Middle frontal gyrus (tissue), 1 donor: Measurements from ENCODE around the gene FARS2.

Experiments
- DNase-seq: peaks from one replicate; pipeline ENCODE4 v3.0.0-alpha.2; 2015; ENCODE audit warnings: low spot score; ENCODE audit errors: extremely low spot score

Gene FARS2

DNA sequence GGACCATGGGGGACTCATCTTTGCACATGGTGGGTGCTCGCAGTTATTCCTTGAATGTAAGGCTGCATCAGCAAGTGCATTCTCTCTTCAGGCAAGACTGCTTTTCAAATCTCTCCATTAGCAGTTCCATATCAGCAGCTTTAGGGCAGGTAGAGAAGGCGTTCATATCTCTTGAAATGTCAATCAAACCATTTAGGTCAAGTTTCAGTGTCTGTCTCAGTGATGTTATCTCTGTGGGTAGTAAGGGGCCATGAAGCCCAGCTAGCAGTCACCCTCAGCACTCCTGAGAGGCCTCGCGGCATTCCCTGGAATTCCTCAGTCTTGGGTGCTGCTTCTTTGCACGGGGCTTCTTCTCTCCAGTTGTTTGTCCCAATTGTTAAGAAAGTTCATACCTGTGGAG is 24.2 kb downstream of the FARS2 start:
- DNase-seq: no peak

DNA sequence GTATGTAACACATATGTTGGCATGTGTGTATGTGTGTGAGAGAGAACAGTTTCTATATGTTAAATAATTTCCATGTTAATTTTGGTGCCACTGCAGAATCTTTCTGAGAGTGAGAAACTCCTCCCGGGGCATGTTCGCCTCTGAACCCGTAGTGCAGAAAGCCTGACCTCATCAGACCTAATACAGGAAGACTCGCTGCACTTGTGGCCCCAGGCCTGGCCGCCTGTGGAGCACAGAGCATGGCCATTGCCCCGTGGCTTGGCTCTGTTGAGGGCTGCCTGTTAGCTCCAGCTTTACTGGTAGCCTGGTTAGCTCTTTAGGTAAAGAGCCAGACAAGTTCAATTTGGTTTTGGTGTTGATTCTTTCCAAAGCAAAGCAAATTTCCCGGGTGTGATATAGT is 25.5 kb downstream of the FARS2 start:
- DNase-seq: no peak

DNA sequence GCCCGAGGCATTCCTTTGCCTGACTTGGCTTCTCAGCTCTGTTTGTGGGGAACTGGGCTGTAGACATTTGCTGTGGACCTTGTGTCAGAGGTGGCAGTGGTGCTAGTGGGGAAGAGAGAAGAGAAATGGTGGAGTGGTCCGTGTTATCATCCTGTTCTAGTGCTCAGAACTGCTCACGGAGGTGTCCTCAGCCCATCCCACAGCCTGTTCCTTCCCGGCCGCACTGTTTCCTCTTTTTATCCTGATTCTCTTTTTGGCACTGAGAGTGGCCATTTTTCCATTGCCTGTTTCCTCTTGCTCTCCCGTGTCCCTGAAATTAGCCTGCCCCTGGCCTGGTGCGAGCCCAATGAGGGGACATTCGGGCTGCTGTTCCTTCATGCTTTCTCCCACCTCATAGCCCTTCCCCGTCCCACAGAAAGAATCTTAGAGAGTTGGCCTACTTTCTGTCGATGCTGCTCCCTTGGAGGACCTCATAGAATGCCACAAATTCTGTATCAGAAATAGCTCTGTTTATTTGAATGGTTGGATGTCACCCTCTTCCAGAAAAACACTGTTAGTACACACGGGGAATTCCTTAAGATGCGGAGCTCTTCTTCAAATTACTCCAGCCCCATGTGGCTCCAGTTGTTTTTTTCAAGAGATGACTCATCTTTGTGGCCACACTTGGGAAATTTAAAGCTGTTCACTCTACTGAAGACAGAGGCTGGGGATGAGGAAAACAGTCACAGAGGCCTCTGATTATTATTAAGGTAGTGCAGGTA is 26.1 kb downstream of the FARS2 start:
- DNase-seq: no peak

DNA sequence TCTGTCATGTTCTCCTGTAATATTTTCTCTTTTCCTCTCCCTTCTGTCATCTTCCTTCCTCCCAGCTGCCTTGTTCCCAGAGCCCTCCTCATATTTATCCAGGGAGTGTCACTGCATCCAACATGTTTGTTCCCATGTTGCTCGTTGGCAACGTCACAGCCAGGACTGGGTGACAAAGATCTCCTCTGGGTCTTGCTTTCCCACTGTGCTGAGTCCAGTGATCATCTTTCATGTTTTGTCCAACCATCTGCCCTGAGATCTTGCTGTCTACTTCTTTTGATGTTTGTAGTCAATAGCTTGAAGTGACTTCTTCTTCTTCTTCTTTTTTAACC is 26.6 kb downstream of the FARS2 start:
- DNase-seq: no peak

DNA sequence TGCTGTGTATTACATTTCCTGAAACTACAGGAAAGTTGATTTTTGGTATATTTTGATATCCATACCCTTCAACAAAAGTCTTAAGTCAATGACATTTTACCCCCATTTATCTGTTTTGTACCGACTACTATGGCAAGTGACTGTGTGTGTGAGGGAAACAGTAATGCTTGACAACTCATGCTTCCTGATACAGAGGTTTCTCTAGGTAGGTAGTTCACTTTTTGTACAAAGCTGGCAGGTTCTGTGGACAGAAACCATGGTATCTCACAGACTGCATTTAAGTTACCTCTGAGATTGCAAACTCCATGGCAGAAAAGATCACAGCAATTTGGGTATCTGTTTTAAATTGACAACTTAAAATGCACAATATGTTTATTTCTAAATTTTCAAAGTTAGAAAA is 28.8 kb downstream of the FARS2 start:
- DNase-seq: no peak

DNA sequence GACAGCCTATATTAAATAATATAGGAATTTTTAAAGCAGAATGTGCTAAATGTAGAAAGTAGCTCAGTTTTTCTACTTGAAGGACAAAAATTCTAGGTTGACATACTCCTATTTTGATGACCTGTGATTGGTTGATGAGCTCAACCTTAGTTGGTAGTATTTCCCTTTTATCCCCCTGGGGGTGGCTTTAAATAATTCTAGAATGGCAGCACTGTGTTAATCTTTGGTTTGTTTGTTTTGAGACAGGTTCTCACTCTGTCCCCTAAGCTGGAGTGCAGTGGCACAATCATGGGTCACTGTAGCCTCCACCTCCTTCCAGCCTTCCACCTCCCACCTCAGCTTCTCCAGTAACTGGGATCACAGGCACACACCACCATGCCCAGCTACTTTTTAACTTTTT is 29.2 kb downstream of the FARS2 start:
- no peak for DNase-seq

DNA sequence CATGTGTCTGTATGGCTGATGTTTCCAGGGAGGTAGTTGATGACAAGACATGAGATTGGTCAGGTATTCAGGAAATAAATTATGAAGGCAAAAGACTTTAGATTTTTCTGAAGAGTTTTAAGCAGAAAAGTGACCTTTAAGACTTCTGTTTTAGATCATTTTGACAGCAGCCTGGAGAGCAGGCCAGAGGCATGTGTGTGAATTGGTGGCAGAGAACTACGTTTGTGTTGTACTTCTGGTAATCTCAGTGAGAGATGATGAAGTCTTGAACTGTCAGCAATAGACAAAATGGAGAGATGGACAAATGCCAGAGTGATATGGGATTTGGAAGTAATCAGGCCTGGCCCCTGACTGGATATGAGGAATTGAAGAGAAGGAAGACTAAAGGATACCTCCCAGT is 30.8 kb downstream of the FARS2 start:
- DNase-seq: no peak

DNA sequence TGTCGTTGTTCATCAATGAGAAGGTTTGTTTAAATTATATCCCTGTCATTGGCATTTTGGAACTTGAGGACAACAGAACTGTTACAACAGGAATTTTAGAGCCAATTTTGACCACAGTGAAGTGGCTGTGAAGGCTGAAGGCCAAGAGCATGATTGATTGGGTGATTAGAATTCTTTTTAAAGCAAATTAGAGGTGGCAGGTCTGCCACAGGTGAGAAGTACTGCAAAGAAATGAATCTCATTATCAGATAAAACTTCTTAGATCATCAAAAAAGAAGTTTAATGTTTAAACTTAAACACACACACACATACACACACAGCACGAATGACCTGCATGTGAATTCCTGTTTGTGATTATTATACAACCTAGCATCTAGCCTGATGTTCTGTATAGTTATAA is 32.4 kb downstream of the FARS2 start:
- DNase-seq: no peak

DNA sequence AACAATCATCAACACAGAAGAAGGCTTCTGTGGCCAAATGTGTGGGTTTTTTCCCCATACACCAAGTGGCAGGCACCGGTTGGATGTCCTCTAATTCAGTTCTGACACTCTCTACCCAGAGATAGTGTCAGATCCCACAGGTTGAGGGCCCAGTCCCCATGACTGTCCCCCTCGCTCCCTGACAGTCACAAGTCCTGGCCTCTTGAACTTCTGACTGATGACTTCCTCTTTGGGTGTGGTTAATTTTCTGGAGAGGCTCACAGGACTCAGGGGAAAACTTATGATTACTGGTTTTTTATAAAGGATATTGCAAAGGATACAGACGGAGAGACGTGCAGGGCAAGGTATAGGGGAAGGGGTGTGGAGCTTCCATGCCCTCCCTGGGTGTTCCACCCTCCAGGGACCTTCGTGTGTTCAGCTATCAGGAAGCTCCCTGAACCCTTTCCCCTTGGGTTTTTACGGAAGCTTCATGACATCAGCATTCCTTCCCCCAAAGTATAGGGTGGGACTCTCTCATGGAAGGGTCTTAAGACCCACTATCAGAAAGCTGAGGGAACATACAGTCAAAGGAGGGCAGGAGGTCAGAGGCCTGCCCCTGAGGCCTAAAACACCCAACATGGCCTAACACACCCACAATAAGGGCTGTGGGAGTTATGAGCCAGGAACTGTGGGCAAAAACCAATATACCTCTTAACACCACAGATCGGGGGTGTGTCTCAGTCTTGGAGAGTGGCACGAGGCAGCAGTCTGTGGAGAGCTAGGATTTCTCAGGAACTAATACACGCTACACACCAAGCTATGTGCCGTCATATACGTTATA is 33.3 kb downstream of the FARS2 start:
- no peak for DNase-seq

DNA sequence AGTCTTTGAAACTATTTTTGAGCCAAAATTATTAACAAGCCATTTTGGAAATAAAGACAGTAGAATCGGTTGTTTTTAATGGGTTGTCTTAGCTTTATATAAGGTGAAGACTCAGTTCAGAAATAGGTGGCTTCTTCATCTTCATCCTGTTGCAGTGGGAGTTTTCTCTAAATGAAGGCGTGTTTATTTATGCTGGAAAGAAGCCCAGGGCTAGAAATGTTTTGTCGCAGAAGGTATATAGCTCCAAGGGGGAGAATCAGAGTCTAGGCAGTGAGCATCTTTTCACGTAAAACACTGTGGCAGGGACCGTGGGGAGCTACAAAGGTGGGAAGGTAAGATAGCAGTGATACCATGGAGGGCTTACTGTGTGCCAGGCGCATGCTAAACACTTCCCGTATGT is 34.3 kb downstream of the FARS2 start:
- DNase-seq: no peak

DNA sequence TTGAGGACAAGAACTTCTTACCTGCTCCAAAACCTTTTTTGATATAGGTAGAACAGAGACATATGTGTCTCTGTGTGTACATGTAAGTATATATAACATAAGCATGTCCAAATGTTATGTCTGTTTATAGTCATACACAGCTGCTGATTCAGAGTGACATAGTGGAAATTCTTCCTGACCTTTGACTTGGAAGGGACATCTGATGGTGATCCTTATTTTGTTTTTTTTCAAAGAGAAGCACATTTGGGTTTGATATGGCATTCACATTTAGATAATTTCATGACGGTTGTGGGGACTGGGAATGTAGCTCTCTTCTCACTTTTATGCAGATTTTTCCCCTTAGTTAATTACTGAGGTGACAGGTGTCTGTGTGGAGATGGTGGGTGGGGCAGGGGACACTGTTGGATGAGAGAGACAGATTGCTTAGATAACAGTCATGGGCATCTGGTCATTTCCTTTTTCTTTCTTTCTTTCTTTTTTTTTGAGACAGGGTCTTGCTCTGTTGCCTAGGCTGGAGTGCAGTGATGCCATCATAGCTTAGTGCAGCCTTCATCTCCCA is 39.0 kb downstream of the FARS2 start:
- DNase-seq: no peak

DNA sequence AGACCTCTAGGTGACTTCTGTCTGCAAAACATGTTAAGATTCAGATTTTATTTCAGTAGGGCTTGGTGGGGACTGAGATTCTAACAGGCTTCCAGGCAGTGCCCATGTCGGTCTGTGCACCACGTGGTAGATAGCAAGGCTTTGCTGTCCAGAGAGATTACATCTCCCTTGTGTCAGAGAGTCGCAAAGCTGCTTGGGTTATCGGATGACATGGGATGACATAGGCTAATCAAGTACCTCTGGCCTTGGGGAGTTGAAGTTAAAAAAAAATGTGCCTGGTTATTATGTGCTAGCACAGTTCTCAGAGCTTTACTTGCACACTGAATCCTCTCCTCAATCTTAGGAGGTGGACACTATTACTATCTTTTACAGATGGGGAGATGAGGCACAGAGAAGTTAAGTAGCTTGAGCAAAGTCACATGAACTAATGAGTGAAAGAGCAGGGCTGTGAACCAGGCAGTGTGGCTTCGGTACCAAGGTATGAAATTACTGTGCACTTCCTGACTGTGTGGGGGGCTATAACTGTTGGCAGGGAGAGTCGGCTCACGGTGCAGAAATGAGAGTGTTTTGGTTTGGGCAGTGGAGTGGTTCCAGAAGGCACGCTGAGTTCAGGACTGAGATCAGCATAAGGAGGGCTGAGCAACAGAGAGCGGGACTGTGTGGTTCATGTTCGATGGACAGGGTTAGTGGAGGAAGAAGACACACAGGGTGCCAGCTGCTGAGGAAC is 41.1 kb downstream of the FARS2 start:
- DNase-seq: no peak

DNA sequence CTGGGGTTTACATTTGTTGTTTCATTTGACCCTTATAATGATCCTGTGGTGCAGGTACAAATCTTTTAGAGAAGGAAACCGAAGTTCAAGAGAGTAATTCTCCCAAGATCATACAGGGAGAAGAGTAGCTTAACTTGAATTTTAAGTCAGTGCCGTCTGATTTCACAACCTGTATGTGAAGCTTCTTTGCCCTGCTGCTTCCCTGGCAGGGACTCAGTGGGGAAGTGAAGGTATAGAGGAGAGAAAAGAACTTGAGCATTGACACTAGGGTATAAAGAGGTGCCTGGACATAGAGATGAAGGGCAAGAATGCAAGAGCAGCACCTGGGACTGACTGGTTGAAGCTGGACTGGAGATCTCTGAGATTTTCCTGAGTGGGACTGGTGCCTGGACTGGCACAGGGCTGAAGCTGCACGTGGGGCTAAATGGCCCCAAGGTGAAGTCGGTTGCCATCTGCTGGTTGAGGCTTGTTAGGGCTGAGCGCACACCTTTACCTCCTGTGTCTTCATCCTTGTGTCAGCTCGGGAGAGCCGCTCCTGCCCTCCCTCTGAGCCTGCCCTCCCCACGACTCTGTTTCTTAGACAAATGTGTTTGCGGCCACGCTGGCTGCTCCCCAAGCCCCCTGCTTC is 41.8 kb downstream of the FARS2 start:
- no peak for DNase-seq

DNA sequence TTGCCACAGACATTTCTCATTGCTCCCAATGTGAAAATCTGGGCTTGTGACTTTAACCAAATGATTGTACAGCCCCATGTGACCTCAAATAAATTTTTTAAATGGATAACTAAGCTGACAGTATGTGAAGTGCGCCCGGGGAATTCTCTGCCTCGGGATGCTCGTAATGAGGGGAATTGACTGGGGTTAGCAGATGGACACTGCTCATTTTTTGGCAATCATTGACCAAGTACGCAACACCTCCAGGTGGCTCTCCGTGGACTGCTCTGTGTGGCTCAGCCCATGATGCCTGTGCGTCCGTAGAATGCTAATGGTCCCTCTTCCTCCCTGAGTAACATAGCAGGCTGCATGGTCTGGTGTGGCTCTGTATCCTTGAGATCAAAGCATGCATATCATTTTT is 42.4 kb downstream of the FARS2 start:
- no peak for DNase-seq

DNA sequence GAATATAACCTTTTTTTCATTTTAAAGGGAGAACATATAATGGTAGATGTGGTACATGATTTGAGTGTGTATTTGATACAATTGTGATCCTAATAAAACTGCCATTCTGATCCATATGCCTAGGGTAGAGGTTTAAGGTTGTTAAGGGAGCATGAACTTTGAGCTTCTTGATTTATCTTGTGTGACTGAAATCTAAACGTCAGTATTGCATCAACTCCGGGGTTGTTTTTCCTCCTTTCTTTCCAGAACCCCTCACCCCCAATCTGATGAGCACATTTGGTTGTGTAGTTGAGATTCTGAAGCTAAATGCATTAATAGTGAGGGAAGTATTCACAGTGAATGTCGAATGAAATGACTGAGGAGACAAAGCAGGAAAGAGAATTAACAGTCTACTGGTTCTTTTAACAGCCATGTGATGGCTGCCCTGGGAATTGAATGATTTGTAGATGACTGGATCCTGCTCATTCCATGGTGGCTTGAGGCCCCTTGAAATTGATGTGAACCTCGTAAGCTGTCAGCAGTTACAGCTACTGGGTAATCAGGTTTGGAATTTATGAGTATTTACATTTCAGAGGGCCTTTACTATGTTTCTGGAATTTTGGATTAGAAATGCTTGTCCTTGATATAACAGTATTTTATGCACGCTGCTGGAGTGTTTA is 44.8 kb downstream of the FARS2 start:
- DNase-seq: no peak

DNA sequence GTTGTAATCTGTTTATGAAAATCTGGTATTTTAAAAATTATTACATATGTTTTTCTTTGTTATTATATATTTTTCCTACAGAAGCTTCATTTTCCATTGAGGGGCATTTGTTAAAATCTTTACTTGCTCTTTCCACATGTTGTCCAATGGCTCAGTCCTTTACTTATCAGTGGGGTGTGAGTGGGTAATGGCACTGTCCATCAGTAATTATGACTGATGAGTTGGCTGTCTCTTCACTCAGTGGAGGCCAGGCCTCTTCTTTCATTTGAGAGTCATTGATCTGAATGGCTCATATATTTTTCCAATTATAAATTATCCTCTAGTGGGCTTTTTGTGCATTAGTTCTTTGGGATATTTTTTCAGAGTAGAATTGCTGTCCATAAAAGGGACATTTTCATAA is 45.7 kb downstream of the FARS2 start:
- DNase-seq: no peak

DNA sequence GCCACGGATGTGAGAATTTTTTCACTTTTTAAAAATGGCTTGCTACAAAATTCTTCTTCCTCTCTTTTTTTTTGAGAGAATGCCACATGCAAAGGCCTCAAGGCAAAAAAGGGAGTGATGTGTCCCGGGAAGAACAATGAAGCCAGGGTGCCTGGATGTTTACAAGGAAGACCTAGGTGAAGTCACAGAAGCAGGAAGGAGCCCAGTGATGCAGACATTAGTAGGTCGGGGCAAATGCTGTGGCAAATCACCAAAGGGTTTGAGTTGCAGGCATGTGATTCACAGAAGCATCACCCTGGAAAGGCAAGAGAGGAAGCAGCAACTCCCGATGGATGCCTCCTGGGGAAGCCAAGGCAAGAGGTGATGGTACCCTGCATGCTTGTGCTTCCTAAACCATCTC is 46.8 kb downstream of the FARS2 start:
- DNase-seq: no peak

DNA sequence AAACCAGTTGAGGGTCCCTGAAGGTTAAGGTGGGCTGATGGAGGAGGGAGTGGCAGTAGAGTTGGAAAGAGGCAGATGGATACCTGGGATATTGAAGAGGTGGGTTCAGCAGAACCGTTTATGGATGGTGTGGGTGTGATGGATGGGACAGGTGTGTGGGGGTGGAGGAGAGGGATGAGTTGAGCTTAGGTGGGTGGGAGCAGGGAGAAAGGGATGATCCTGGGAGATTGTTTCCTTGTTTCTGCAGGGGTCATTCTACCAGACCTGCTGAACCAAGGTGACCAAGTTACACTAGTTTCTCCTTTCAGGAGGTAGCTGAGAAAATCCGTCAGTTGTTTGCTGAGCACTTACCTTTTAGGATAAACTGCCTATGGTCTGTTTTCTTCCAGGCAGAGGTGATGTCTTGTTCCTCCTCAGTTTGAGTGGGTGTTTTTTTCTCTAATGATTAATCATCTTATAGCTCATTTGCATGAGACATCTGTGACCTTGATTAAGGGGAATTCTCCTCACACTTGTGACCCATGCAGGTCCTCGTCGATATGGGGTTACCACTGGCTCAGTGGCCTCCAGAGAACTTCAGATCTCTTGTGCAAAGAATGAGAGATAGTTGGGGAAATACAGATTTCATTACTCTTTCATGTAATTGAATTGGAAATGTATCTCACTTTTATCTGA is 53.0 kb downstream of the FARS2 start:
- DNase-seq: no peak

DNA sequence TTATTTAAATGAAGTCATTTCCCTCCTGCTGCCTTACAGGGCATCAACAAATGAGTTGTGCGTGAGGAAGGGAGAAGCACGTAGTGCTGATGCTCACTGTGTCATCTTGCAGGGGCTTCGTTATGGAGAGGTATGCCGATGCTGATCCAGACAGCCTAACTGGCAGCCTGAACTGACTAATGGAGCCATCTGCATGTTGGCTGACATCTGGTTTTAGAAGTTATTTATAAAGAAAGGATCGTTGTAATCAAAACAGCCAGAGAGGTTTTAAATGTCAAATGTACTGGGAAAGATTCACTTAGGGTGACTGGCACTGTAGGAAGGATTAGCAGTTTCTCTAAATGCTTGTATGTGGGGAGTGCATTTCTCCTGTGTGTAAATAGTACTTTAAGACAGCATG is 54.6 kb downstream of the FARS2 start:
- no peak for DNase-seq

DNA sequence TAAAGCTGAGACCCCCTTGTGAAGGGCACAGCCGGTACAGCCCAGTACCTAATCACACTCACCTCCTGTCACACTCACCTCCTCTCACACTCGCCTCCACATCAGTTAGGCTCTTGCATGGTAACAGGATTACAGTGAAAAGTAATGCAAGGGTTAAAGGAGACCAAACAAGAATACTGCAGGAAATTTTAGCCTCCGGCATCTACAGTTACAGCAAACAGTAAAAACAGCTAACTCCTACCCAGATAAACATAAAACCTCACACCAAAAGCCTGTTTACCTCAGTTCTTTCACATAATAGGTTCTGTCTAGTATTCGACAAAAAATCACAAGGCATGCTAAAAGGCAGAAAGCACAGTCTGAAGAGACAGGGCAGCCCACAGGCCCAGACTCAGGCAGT is 55.6 kb downstream of the FARS2 start:
- no peak for DNase-seq
